Measurements from ENCODE around the gene PKD1L1.

- TF ChIP-seq POLR2A (IDR thresholded peaks at IDR 0.05) = no peak
- TF ChIP-seq, protein P1, sequence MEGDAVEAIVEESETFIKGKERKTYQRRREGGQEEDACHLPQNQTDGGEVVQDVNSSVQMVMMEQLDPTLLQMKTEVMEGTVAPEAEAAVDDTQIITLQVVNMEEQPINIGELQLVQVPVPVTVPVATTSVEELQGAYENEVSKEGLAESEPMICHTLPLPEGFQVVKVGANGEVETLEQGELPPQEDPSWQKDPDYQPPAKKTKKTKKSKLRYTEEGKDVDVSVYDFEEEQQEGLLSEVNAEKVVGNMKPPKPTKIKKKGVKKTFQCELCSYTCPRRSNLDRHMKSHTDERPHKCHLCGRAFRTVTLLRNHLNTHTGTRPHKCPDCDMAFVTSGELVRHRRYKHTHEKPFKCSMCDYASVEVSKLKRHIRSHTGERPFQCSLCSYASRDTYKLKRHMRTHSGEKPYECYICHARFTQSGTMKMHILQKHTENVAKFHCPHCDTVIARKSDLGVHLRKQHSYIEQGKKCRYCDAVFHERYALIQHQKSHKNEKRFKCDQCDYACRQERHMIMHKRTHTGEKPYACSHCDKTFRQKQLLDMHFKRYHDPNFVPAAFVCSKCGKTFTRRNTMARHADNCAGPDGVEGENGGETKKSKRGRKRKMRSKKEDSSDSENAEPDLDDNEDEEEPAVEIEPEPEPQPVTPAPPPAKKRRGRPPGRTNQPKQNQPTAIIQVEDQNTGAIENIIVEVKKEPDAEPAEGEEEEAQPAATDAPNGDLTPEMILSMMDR (IDR thresholded peaks at IDR 0.05) = no peak
Observed at GRCh38 chr7:47814905-47815613, 133.2 kb downstream of the PKD1L1 start.
